HG03439 (cell line): ENCODE data around the gene CEMIP.

Experiments used
- ATAC-seq: cut with Tn5 transposase; IDR thresholded peaks from one replicate; pipeline ENCODE4 v1.9.1; 2021; ENCODE audit warnings: mild to moderate bottlenecking, moderate library complexity; ENCODE audit not compliant: unreplicated experiment

CEMIP gene

GRCh38 chr15:80996247-80996646 is 217.1 kb downstream of the CEMIP start:
- no peak for ATAC-seq

- no peak for ATAC-seq
Measured at GRCh38 chr15:80997692-80998091, 218.5 kb downstream of the CEMIP start.

- no peak for ATAC-seq
Measured at GRCh38 chr15:80998251-80998650, 219.1 kb downstream of the CEMIP start.

GRCh38 chr15:80999623-81000036 is 220.5 kb downstream of the CEMIP start:
- ATAC-seq = peak; percentile 29

- peak; percentile 1 for ATAC-seq
Measured at GRCh38 chr15:81000144-81000623, 221.0 kb downstream of the CEMIP start.

- ATAC-seq = peak; percentile 56
Measured at GRCh38 chr15:81000624-81001151, 221.5 kb downstream of the CEMIP start, which contains the start of gene TLNRD1. TLNRD1 (plus strand) TSS chr15:81000923; CDS start chr15:81002272, 1,349 bp downstream.
